ENCODE data around the gene GCLM.

- TF ChIP-seq EP300 (IDR thresholded peaks at IDR 0.05) (no peak), CTCF (IDR thresholded peaks at IDR 0.05) (no peak)
These were observed 1.1 kb upstream of the GCLM start for GRCh38 chr1:93910305-93910704.

Measured in esophagus muscularis mucosa (tissue), 3 donors.